ENCODE data around the gene SLC35D2.

Gene SLC35D2

DNA sequence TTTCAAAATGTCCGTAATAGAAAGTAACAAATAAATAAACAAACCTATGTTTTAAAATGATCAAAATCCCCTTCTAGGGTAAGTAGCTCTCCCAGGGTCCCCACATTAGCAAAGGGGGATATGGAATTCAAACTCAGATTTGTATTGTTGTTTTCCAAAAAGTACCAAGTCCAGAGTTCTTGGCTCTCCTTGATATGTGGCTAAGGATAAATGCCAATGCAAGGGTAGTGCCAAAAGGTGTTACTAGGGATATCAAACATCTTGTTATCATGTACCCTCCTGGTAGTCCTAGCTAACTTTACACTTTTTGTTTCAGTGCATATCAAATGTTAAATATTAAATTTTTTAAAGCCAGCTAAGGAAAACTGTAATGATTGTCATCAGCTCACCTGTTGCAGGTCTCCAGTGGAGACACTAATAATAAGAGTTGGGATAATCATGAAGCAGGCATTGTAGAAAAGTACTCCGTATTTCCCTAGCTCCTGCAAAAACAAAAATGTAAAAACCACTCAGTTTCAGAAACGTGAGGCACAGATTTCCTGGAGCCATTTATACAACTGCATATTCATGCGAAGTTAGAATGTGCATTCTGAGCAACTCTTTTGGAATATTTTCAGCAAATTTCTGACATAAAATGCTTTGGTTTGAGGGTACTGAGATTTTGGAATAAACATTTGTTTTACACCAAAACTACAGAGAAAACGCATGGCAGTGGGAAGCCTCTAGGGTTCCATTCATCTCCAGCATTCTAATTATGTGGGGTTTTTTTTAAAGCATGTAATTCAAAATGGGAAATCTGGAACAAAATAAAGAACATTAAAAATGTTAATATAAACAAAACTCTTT lies 39.8 kb downstream of the SLC35D2 start:
- TF ChIP-seq CTCF (IDR thresholded peaks at IDR 0.05; ENCODE audit: low read depth, low read length, missing control alignments) = no peak
- H3K4me3 ChIP-seq (ENCODE audit: low read depth, low read length) = no peak overlapping the region
- no peak for DNase-seq (ENCODE audit: low read depth)

GRCh38 chr9:96342571-96343245 lies 40.8 kb downstream of the SLC35D2 start:
- no peak for TF ChIP-seq CTCF (IDR thresholded peaks at IDR 0.05; ENCODE audit: low read depth, low read length, missing control alignments)
- no peak for DNase-seq (ENCODE audit: low read depth)
- no peak overlapping the region for H3K4me3 ChIP-seq (ENCODE audit: low read depth, low read length)

- no peak for DNase-seq (ENCODE audit: low read depth)
- TF ChIP-seq CTCF (IDR thresholded peaks at IDR 0.05; ENCODE audit: low read depth, low read length, missing control alignments) = no peak
- H3K4me3 ChIP-seq (ENCODE audit: low read depth, low read length) = no peak overlapping the region
Measured at GRCh38 chr9:96340707-96341106, 42.8 kb downstream of the SLC35D2 start.

DNA sequence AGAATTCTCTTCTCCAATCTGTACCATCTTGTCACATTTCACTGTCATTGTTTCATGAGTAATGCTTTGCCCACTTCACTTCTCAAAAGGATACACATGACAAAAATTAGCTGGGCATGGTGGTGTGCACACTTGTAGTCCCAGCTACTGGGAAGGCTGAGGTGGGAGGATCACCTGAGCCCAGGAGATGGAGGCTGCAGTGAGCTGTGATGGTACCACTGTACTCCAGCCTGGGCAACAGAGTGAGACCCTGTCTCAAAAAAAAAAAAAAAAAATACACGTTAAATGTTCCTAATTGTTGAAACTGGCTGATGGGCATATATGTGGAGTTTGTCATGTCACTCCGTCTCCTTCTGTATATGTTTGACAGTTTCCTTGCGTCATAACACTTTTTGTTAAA lies 45.2 kb downstream of the SLC35D2 start:
- DNase-seq (ENCODE audit: low read depth) = no peak
- H3K4me3 ChIP-seq (ENCODE audit: low read depth, low read length) = no peak overlapping the region
- no peak for TF ChIP-seq CTCF (IDR thresholded peaks at IDR 0.05; ENCODE audit: low read depth, low read length, missing control alignments)

GRCh38 chr9:96333958-96334357 lies 49.6 kb downstream of the SLC35D2 start:
- TF ChIP-seq CTCF (IDR thresholded peaks at IDR 0.05; ENCODE audit: low read depth, low read length, missing control alignments) = no peak
- no peak for DNase-seq (ENCODE audit: low read depth)
- no peak overlapping the region for H3K4me3 ChIP-seq (ENCODE audit: low read depth, low read length)

DNA sequence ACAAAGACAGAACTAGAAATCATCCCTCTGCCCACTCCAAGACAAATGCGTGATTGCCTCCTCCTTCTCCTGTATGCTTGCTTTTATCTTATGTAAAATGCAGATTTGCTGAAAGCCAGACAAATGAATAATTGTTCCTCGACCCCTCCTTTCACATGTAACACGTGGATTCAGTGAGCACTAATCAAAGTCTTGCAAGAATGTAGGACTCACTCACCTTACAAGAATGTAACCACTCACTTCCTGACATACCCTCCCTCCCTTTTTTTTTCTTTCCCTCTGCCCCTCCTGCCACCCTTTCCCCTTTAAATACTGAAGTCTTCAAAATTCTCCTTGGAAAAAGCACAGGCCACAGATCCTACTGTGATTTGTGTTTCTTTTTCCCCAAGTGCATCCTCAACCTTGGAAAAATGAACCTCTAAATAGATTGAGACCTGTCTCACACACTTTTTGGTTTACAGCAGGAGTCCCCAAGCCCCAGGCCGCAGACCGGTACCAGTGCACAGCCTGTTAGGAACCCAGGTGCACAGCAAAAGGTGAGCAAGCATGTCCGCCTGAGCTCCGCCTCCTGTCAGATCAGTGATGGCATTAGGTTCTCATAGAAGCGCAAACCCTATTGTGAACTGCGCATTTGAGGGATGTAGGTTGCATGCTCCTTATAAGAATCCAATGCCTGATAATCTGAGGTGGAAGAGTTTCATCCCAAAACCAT lies 52.1 kb downstream of the SLC35D2 start:
- no peak for TF ChIP-seq CTCF (IDR thresholded peaks at IDR 0.05; ENCODE audit: low read depth, low read length, missing control alignments)
- DNase-seq (ENCODE audit: low read depth) = no peak
- no peak overlapping the region for H3K4me3 ChIP-seq (ENCODE audit: low read depth, low read length)
